CD4-positive, alpha-beta T cell treated with Interferon gamma for 1 hour (primary cell): ENCODE results near the gene FAF1.
"Not testable (repeated sequence)": the region's sequence is repeated elsewhere in the genome, so short reads cannot be mapped to it uniquely, and the experiment has no call there.

Source experiments
- DNase-seq: peaks from one replicate; pipeline ENCODE4 v3.0.0-alpha.2; 2020

FAF1 gene

DNA sequence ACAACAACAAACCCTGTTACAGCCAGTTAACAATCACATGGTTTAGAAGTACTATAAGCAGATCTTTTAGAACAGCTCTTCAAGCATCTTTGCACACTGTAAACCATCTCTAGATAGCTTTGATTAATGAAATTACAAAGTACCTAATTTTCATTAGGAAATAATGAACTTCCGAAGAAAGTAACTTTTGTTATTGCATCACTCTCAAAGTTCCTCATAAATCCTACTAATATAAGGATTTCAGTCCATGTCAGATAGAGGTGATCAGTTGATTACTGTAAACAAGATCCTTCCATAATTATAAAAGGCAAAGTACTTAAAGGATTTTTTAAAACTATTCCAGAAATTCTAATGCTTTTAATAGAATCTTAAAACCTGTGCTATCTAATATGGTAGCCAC lies 58.2 kb downstream of the FAF1 start:
- no peak for DNase-seq

DNA sequence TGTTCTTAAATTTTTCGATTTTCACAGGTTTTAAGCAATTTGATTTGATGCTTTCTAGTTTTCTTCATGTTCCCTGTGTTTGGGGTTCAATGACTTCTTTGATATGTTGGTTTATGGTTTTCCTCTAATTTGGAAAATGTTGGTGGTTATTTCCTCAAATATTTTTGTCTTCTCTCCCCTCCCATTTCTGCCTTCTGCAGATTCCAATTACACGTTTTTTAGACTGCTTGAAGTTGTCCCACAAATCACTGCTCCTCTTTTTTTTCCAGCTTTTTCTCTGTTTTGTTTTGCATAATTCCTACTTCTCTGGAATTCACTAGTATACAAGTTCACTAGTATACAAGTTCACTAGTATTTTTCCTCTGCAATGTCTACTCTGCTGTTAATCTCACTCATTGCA lies 61.3 kb downstream of the FAF1 start:
- DNase-seq, result no peak

DNA sequence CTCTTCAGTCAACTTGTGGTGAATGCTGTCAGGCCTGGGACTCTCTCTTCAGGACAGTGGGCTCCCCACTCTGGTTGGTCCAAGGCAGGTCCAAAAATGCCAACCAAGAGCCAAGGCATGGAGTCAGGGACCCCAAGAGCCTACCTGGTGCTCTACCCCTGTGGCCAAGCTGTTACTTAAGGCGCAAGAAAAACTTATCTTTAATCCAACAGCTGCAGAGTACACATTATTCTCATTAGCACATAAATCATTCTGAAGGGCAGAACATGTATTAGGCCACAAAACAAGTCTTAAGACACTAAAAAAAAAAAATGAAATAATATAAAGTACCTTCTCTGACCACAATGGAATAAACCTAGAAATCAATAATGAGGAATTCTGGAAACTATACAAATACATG lies 65.7 kb downstream of the FAF1 start:
- no peak for DNase-seq

DNA sequence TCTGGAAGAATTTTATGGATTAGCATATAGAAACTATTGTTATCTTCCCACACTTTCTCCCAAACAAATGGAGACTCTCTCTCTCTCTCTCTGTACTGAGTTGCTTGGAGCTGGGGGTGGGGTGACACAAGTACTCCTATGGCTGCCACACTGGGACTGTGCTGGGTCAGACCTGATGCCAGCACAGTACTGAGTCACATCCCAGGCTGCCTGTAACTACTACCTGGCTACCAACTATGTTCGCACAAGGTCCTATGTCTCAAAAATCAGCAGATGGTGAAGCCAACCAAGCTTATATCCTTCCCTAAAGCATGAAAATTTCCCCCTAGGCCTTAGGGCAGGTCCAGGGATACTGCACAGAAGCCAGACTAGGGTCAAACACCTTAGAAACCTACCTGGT lies 66.6 kb downstream of the FAF1 start:
- no peak for DNase-seq

DNA sequence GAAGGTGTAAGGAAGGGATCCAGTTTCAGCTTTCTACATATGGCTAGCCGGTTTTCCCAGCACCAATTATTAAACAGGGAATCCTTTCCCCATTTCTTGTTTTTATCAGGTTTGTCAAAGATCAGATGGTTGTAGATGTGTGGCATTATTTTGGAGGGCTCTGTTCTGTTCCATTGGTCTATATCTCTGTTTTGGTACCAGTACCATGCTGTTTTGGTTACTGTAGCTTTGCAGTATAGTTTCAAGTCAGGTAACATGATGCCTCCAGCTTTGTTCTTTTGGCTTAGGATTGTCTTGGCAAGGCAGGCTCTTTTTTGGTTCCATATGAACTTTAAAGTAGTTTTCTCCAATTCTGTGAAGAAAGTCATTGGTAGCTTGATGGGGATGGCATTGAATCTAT lies 72.5 kb downstream of the FAF1 start:
- DNase-seq, result not testable (repeated sequence)

DNA sequence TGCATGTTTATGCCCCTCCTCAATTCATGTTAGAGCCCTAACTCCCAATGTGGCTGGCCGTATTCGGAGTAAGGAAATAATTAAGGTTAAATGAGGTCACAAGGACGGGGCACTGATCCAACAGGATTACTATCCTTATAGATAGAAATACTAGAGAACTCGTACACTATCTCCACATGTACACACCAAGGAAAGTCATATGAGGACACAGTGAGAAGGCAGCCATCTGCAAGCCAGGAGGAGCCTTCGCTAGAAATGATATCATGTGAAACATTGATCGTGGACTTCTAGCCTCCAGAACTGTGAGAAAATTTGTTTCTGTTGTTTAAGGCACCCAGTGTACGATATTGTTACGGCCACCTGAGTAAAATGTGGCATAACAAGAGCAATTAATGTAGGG lies 79.7 kb downstream of the FAF1 start:
- DNase-seq, result no peak

DNA sequence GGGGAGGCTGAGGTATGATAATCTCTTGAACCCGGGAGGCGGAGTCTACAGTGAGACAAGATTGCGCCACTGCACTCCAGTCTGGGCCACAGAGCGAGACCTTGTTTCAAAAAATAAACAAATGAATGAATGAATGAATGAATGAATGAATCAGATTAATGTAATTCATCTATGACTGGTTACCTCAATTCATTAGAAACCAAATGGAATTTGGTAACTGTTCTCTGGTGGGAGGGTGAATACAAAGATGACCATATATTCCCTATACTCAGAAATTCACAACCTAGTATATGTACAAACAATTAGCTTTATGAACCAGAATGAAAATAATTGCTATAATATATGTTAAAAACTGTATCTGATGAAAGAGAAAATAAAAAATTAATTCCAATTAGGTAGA lies 80.9 kb downstream of the FAF1 start:
- DNase-seq, result no peak

DNA sequence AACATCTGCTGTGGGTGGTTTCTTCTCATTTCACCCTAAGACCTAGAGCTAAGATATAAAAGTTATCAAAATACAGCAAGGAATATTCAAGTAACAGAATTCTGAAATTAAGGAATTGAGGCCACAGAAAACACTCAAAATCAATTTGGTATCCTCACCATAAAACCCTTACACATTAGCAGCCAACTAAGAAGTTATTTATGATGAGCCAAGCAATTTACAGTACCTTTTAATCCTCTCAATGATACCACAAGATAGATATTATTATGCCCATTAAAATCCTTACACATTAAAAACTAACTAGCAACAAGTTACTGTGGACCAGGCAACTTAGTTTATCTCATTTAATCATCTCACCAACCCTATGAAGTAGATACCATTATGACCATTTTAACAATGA lies 81.6 kb downstream of the FAF1 start:
- no peak for DNase-seq

DNA sequence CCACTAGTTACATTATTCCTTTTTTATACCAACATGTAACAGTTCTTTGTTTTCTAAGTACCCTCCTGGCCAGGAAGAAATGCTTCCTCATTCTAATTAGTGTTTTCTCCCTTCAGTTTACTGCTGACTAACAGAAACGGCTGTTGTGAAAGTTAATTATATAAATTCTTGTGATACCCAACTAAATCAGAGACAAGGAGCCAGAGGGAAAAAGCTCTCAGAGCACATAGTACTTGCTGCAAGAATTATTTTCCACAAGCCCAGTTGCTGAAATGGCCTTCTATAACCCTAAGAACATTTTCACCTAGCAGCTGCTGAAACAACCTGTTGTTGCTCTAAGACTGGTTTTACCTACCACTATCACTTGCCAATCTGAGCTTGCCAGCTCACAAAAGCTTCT lies 82.4 kb downstream of the FAF1 start:
- no peak for DNase-seq

DNA sequence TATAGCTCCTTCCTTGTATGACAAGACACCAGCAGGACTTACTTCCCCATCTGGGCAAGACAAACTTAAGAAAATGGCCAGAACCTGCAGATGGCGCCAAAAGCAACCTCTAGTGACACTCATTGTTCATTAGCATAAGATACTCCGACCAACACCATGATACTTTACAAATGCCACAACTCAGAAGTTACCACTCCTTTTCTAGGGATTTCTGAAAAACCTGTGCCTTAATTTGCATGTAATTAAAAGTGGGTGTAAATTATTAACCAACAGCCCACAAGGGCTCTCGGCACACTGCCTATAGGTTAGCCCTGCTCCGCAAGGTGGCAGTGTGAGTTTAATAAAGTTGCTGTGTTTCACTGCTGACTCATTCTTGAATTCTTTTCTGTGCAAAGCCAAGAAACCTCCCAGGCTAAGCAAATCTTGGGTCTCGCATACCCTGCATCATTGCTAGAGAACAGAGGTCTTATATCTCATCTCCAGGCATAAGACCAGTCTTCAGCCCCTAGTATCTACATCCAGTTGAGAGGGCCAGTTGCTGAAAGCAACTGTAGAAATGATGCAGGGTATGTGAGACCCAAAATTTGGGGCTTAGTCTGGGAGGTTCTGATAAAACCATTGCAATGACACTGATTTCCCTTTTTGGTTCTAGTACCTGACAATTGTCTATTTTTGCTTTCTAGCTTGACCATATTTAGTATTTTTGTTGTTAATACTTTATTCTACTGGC lies 86.4 kb downstream of the FAF1 start:
- peak; percentile 59 for DNase-seq

DNA sequence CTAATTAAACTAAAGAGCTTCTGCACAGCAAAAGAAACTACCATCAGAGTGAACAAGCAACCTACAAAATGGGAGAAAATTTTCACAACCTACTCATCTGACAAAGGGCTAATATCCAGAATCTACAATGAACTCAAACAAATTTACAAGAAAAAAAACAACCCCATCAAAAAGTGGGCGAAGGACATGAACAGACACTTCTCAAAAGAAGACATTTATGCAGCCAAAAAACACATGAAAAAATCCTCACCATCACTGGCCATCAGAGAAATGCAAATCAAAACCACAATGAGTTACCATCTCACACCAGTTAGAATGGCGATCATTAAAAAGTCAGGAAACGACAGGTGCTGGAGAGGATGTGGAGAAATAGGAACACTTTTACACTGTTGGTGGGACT lies 95.2 kb downstream of the FAF1 start:
- DNase-seq, result not testable (repeated sequence)

DNA sequence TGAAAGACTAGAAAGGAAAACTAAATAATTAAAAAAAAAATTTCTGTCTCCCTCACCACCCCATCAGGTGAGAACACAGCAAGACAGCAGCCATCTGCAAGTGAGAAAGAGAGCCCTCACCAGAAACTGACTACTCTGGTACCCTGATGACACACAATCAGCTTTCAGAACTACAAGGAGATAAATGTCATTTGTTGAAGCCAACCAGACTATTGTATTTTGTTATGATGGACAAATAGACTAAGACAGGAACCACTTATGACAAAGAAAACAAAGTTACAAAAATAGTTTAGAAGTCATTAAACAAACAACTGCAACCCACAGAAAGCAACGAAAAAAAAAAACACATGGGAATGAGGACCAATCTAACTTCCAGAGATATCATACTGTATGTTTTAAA lies 98.3 kb downstream of the FAF1 start:
- DNase-seq, result no peak

DNA sequence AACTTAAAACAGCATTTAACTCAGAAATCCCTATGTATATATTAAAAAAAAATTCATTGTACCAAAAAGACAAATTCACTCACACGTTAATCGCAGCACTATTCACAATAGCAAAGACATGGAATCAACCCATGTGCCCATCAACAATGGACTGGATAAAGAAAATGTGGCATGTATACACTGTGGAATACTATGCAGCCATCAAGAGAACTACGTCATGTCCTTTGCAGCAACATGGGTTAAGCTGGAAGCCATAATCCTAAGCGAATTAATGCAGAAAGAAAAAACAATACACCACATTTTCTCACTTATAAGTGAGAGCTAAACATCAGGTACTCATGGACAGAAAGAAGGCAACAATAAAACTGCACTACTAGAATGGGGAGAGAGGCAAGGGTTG lies 99.4 kb downstream of the FAF1 start:
- DNase-seq, result no peak

DNA sequence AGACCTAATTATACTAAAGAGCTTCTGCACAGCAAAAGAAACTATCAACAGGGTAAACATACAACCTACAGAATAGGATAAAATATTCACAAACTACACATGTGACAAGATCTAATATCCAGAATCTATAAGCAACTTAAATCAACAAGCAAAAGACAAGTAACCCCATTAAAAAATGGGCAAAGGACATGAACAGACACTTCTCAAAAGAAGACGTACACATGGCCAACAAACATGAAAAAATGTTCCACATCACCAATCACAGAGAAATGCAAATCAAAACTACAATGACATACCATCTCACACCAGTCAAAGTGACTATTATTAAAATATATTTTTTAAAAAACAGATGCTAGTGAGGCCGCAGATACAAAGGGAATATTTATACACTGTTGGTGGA lies 99.8 kb downstream of the FAF1 start:
- DNase-seq, result no peak

DNA sequence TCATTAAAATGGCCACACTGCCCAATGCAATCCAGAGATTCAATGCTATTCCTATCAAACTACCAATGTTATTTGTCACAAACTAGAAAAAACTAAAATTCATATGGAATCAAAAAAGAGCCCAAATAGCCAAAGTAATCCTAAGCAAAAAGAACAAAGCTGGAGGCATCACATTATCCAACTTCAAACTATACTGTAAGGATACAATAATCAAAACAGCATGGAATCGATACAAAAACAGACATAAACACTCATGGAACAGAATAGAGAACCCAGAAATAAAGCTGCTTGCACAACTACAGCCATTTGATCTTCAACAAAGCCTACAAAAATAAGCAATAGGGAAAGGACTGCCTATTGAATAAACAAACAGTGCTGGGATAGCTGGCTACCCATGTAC lies 100.4 kb downstream of the FAF1 start:
- no peak for DNase-seq

DNA sequence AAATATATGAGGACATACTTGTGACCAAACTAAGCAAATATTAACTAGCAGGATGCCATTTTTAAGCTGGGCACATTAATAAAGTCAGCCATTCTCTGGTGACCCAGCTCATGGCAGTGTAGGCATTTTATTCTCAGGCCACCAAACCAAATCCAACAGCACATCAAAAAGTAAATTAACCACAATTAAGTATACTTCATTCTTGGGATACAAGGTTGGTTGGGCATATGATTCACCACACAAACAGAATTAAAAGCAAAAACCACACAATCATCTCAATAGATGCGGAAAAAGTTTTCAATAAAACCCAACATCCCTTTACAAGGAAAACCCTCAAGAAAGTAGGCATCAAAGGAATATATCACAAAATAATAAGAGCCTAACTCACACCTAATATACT lies 101.3 kb downstream of the FAF1 start:
- no peak for DNase-seq

DNA sequence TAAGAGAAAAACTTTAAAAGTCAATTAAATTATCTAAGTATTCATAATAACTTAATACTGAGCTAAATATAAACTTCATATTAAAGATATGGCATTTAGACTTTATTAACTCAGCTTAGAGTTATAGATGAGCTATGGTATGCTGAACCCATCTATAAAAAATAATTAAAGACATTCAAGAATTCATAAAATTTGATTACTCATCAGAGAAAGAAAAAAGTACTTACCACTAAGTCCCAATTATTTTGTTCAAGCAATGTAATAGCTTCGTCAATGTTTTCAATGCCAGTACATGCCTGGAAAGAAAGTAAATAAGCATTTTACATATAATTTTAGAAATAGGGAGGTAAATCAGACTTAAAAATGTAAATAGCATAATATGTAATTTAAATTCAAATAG lies 102.4 kb downstream of the FAF1 start:
- DNase-seq, result no peak

DNA sequence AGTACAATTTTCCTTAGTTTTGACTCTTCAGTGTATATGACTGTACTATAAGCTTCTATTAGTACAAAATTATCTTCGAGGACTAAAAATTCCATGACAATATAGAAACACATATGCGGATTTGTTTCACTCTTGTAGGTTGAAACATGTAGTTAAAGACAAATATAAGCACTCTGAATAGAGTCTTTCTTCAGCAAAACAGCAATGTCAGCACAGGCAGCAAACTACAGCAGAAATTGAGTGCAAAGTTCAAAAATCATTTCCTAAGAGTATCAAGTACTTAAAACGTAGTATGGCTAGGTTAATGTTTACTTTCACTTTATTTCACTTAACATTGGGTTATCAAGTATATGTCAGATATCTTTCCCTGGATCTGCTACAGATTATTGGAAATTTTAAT lies 106.7 kb downstream of the FAF1 start:
- no peak for DNase-seq

DNA sequence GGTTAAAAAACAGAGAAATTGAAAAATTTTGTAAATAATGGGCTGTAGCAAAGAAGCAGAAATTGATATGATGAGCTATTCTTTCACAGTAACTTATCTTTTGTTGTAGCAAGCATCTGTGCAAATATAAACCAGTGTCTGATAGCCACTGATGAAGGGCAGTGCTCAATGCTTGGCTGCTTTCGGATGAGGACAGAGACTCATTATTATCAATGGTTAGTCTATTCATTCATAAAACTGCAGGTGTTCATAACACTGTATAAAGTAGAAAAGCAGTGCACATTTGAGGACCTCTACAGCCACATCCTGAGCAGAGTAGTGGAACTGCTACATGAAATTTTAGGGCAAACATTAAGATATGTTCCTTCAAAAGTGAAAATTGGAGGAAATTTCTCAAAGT lies 107.2 kb downstream of the FAF1 start:
- DNase-seq, result no peak

DNA sequence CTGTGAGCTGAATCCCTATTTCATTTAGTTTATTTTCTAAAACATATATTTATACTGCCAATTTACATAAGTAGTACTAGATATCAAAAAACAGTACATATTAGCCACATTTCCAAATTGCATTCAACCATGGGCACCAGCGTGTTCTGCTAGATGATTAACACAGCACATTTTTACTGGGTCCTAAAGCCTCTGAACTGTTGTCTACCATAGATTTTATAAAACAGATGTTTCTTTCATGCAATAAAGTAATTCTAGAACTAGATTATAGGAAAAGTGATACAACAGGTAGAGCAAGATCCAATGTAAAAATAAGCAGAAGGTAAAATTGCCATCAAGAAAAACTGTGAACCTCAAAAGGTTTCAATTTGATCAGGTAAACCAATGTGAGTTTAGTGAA lies 108.6 kb downstream of the FAF1 start:
- no peak for DNase-seq

DNA sequence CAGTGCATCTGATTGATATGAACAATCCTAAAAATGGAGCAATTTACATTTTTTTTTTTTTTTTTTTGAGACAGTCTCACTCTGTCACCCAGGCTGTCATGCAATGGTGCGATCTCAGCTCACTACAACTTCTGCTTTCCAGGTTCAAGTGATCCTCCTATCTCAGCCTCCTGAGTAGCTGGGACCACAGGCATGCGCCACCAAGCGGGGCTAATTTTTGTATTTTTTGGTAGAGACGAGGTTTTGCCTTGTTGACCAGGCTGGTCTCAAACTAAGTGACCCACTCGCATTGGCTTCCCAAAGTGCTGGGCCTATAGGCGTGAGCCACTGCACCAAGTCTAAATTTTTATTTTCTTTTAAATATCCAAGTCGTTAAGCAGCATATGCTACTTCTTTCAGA lies 109.0 kb downstream of the FAF1 start:
- DNase-seq, result no peak

DNA sequence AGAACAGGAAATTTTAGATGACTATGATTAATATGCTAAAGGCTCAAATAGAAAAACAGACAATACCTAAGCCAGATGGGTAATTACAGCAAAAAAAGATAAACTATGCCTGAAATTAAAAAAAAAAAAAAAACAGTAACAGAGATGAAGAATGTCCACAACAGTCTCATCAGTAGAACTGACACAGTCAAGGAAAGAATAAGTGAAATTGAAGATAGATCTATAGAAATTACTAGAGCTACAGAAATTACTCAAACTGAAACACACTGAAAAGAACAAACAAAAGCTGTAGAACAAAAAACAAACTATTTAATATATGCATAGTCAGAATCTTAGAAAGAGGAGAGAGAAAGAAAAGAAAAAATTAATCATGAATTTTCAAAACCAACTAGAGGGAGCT lies 112.8 kb downstream of the FAF1 start:
- no peak for DNase-seq

DNA sequence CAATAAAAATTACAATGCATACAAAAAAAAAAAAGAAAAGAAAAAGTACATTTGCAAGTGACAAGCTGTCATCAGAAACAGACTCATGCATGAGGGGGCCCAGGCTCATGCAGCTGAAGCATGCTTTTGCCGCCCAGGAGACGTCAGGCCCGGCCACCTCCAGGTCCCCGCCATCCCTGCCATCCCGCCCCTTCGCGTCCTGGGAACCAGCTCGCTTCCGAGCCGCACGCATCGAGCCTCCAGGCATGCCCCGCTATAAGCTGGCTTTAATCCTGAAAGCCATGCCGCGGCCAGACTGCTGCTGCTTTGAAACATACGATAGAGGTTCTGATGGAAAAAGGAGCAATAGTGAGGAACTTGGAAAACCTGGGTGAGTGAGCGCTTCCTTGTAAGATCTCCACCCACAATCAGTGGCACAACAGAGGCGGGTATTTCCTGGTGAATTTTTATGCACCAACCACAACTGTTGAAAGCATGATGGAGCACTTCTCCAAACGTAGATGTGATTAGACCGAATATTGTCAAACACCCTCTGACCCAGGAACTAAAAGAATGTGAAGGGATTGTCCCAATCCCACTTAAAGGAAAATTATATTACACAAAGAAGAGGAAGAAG lies 113.7 kb downstream of the FAF1 start:
- no peak for DNase-seq

DNA sequence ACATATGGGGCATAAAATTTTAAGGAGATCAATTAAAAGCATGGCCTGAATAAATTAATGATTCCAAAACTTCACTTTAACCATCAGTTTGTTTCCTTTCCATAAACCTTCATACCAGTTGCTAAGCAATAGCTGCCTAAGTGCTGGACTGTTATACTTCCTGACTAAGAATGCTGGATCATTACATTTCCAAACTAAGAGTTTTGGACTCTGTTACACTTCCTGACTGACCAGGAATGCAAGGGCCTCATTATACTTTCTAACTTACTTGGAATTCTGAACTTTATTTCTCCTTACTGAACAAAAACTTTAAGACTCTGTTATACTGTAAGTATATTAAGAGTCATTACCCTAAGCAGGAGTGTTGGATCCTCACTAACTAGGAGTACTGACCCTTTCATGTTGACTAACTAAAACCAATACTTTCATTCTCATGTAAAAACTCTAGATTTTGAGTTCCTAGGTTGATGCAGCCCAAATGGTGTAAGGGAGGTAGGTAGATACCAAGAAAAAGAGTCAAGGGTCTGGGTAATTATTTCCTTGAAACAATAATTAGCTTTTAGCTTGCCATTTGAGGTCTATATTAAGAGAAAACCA lies 118.2 kb downstream of the FAF1 start:
- DNase-seq, result no peak

DNA sequence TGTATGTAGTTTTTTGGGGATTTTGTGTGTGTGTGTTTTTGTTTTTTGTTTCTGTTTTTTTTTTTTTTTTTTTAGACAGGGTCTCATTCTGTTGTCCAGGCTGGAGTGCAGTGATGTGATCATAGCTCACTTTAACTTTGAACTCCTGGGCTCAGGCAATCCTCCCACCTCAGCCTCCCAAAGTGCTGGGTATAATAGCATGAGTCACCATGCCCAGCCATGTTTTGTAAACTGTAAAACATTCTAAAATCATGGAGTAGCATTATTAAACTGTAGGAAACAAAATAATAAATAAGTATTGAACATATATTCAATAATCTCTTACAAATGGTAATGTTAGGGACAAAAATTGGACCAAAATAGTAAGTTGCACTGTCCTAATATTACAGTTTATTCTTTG lies 124.0 kb downstream of the FAF1 start:
- DNase-seq, result no peak
